IMR-90 (cell line): ENCODE measurements around the gene SIK3. TPM values are rescaled to one million over a fixed set of nuclear protein-coding genes. Genes with fewer than 3 reads are reported as not detected.

ENCODE experiments used
- ATAC-seq: fragments of 200-7000 bp; cut with Tn5 transposase; 2 replicates; pipeline ENCODE4 v1.9.1; 2020; ENCODE audit warnings: low read depth, mild to moderate bottlenecking, moderate library complexity
- BruUV-seq: library from RNA; stranded (reverse); fragments of 400-500 nt; replicated peaks from 2 replicates; lab custom pipeline; 2021; lab: Mats Ljungman, UMichigan
- CTCF ChIA-PET: fragments of 300-600 bp; formaldehyde crosslinking; extraction: SDS; loops from one replicate; lab custom pipeline; 2021; ENCODE audit warnings: antibody characterized with exemption; lab: Yijun Ruan, JAX
- POLR2A ChIA-PET: fragments of 300-600 bp; sonication (Branson Sonifier 250); formaldehyde crosslinking; loops from one replicate; lab custom pipeline; 2022; ENCODE audit warnings: antibody characterized with exemption; ENCODE audit not compliant: unreplicated experiment; lab: Charles Lee
- DNase-seq: peaks from one replicate; pipeline ENCODE4 v3.0.0; 2013
- H2AFZ ChIP-seq: replicated peaks from 2 replicates; pipeline ENCODE3; 2013; ENCODE audit warnings: low read length, mild to moderate bottlenecking; ENCODE audit not compliant: poor library complexity
- H2AK5ac ChIP-seq: 2 replicates; pipeline ENCODE4 v1.6.1; 2013; ENCODE audit warnings: low read depth, low read length, inconsistent platforms
- H2AK9ac ChIP-seq: replicated peaks from 2 replicates; pipeline ENCODE3; 2013; ENCODE audit warnings: mild to moderate bottlenecking, low read depth, low read length, moderate library complexity; ENCODE audit not compliant: poor library complexity
- H2BK120ac ChIP-seq: 2 replicates; pipeline ENCODE4 v1.6.1; 2013; ENCODE audit warnings: low read depth, low read length, inconsistent platforms
- H2BK15ac ChIP-seq: 3 replicates; pipeline ENCODE4 v1.6.1; 2013; ENCODE audit warnings: low read depth, low read length, inconsistent platforms
- H2BK20ac ChIP-seq: 2 replicates; pipeline ENCODE4 v1.6.1; 2013; ENCODE audit warnings: low read depth, mild to moderate bottlenecking, inconsistent platforms, low read length, moderate library complexity
- H2BK5ac ChIP-seq: 2 replicates; pipeline ENCODE4 v1.6.1; 2013; ENCODE audit warnings: mild to moderate bottlenecking, low read depth, low read length, inconsistent platforms; ENCODE audit not compliant: poor library complexity, severe bottlenecking
- H3K14ac ChIP-seq: replicated peaks from 2 replicates; pipeline ENCODE4 v1.6.1; 2013; ENCODE audit warnings: low read depth, low read length, inconsistent platforms
- H3K18ac ChIP-seq: 2 replicates; pipeline ENCODE4 v1.6.1; 2013; ENCODE audit warnings: low read depth, low read length, control low read depth
- H3K23ac ChIP-seq: 2 replicates; pipeline ENCODE4 v1.6.1; 2013; ENCODE audit warnings: low read depth, low read length, inconsistent platforms
- H3K27ac ChIP-seq: 2 replicates; pipeline ENCODE4 v1.5.1; 2013; ENCODE audit warnings: mild to moderate bottlenecking, control low read depth, low read length; ENCODE audit not compliant: insufficient read depth
- H3K27me3 ChIP-seq: 2 replicates; pipeline ENCODE4 v1.6.1; 2013; ENCODE audit warnings: low read length; ENCODE audit not compliant: control insufficient read depth, insufficient read depth
- H3K36me3 ChIP-seq: 2 replicates; pipeline ENCODE4 v1.6.1; 2013; ENCODE audit warnings: low read length, mixed read lengths; ENCODE audit not compliant: control insufficient read depth, insufficient read depth
- H3K4ac ChIP-seq: 2 replicates; pipeline ENCODE4 v1.6.1; 2013; ENCODE audit warnings: low read depth, low read length, inconsistent platforms
- H3K4me1 ChIP-seq: 2 replicates; pipeline ENCODE4 v1.6.1; 2013; ENCODE audit warnings: low read length, mixed read lengths; ENCODE audit not compliant: control insufficient read depth, insufficient read depth
- H3K4me2 ChIP-seq: 2 replicates; pipeline ENCODE4 v1.6.1; 2013; ENCODE audit warnings: low read depth, mild to moderate bottlenecking, control low read depth, low read length, moderate library complexity
- H3K4me3 ChIP-seq: 2 replicates; pipeline ENCODE4 v1.5.1; 2013; ENCODE audit warnings: low read depth, mild to moderate bottlenecking, control low read depth, low read length, moderate library complexity; ENCODE audit not compliant: insufficient read depth
- H3K56ac ChIP-seq: 2 replicates; pipeline ENCODE4 v1.6.1; 2013; ENCODE audit warnings: low read length, inconsistent platforms; ENCODE audit not compliant: insufficient read depth; ENCODE audit errors: extremely low read depth
- H3K79me1 ChIP-seq, 2 experiments: 2 replicates each; pipeline ENCODE4 v1.6.1; 2013; ENCODE audit warnings: low read length in 2 of 2, inconsistent platforms in 1 of 2, low read depth in 1 of 2
- H3K9ac ChIP-seq: 2 replicates; pipeline ENCODE4 v1.6.1; 2013; ENCODE audit warnings: low read depth, low read length, control low read depth
- H3K9me1 ChIP-seq: 2 replicates; pipeline ENCODE4 v1.6.1; 2013; ENCODE audit warnings: low read length, inconsistent platforms; ENCODE audit not compliant: insufficient read depth
- H3K9me3 ChIP-seq: 2 replicates; pipeline ENCODE4 v1.6.1; 2013; ENCODE audit warnings: low read length; ENCODE audit not compliant: control insufficient read depth, insufficient read depth
- H4K20me1 ChIP-seq: 2 replicates; pipeline ENCODE4 v1.6.1; 2013; ENCODE audit warnings: low read length, inconsistent platforms; ENCODE audit not compliant: insufficient read depth
- H4K5ac ChIP-seq: 2 replicates; pipeline ENCODE4 v1.6.1; 2013; ENCODE audit warnings: mild to moderate bottlenecking, low read depth, low read length, control low read depth
- H4K8ac ChIP-seq, 2 experiments: 2 replicates each; pipeline ENCODE4 v1.6.1; 2013; ENCODE audit warnings: low read depth in 2 of 2, low read length in 2 of 2, control low read depth in 1 of 2, inconsistent platforms in 1 of 2
- H4K91ac ChIP-seq: 2 replicates; pipeline ENCODE4 v1.6.1; 2013; ENCODE audit warnings: low read depth, low read length, inconsistent platforms; ENCODE audit not compliant: insufficient read depth
- MXI1 ChIP-seq: IDR thresholded peaks from 2 replicates; pipeline ENCODE4 v1.6.1; 2012; ENCODE audit warnings: low read depth, mild to moderate bottlenecking, low read length, moderate library complexity, borderline replicate concordance
- SMC3 ChIP-seq: fragments of 150-350 bp; IDR thresholded peaks from 2 replicates; pipeline ENCODE4 v1.6.1; 2016; ENCODE audit warnings: low read depth, mild to moderate bottlenecking, antibody characterized with exemption, low read length, moderate library complexity
- WGBS, 2 experiments: methylation state at CpG; one replicate each; pipeline versions ENCODE4 v1.1.5 to v1.1.7; 2013; ENCODE audit warnings: missing lambda C conversion rate in 2 of 2; ENCODE audit not compliant: insufficient read length in 1 of 2; ENCODE audit errors: extremely low coverage in 2 of 2; 5-methylcytosine and 5-hydroxymethylcytosine counted together
- dilution Hi-C: fragments of 300-500 bp; cut with HindIII; formaldehyde crosslinking; loops from one replicate; pipeline ENCODE4 v1.14.3; 2018; ENCODE audit warnings: low sequenced_read_pairs; ENCODE audit not compliant: unreplicated experiment
- in situ Hi-C: fragments of 300-500 bp; cut with MboI; formaldehyde crosslinking; loops from 3 replicates; pipeline ENCODE4 v1.14.3; 2019; ENCODE audit warnings: low sequenced_read_pairs, inconsistent platforms, mixed read lengths
- intact Hi-C: fragments of 100-400 bp; cut with micrococcal nuclease; formaldehyde crosslinking; loops from 2 replicates; pipeline ENCODE4 v1.10.0; 2022
- polyA plus RNA-seq, 3 experiments: library from polyadenylated mRNA; depleted of rRNA; stranded (reverse); fragments of >200 nt; gene quantifications; 2 replicates each; pipeline ENCODE4 v1.2.3, GENCODE V29; 2012; ENCODE audit warnings: low replicate concordance in 1 of 3
- total RNA-seq: library from RNA; depleted of rRNA; stranded (reverse); fragments of >200 nt; gene quantifications from 2 replicates; pipeline ENCODE4 v1.2.3, GENCODE V29; 2012

SIK3 gene
- total and polyA plus RNA-seq, 2 of the 4 experiments (the other 2 are of a cell fraction) = 8.2 to 9.1 TPM

- no peak for TF ChIP-seq MXI1
- no peak for TF ChIP-seq SMC3
These were observed 186.1 kb downstream of the SIK3 start for GRCh38 chr11:116911976-116912734.

More at GRCh38 chr11:116911976-116912734, 186.1 kb downstream of the SIK3 start:
- Histone ChIP-seq H3K4ac (no peak overlapping the region), H3K36me3 (no peaks in the 10 kb centered on the region), H3K4me2 (no peak overlapping the region), H3K18ac (peak overlapping the region; percentile 2; the same call in 1 of the 2 replicates), H3K9me1 (peaks cover 2% of the 10 kb centered on the region; the same call in 1 of the 2 replicates), H3K79me1 (peaks cover 9 to 17% of the 10 kb centered on the region in 2 experiments; a peak in 3 of 4 replicates), H4K20me1 (peaks cover 3% of the 10 kb centered on the region; the same call in 1 of the 2 replicates), H3K27ac (no peak overlapping the region), H2AK9ac (no peak overlapping the region), H4K8ac (no peak overlapping the region), H2AFZ (no peak overlapping the region), H3K23ac (no peak overlapping the region), H2BK15ac (no peak overlapping the region; the same call in 2 of the 3 replicates), H4K5ac (no peak overlapping the region), H2BK5ac (no peak overlapping the region), H2AK5ac (peak overlapping the region; percentile 8; the same call in 1 of the 2 replicates), H3K4me1 (peaks cover 15% of the 10 kb centered on the region), H3K4me3 (no peak overlapping the region), H3K56ac (no peak overlapping the region), H2BK20ac (no peak overlapping the region), H3K9me3 (no peaks in the 10 kb centered on the region), H4K91ac (no peak overlapping the region), H3K14ac (no peak overlapping the region), H2BK120ac (no peak overlapping the region), H3K27me3 (no peaks in the 10 kb centered on the region), H3K9ac (no peak overlapping the region)
- POLR2A ChIA-PET = interaction anchor here (0.5 to 0.6 kb wide), 2 partner anchors 138 to 218 kb away, joined by 5 to 8 read pairs; no protein-coding TSS in a partner anchor
- DNase-seq = no peak
- no CpG with 5 or more reads among the region's 7 CpGs for WGBS, 2 experiments
- intact Hi-C loops (no loop called here), in situ Hi-C loops (no loop called here), dilution Hi-C loops (no loop called here)
- BruUV-seq = no TSS peak
- CTCF ChIA-PET = interaction anchor here (0.5 to 2.1 kb wide), 3 partner anchors 13 to 318 kb away, joined by 3 to 5 read pairs (median 3); no protein-coding TSS in a partner anchor
- no peak for ATAC-seq
